Activated CD8-positive, alpha-beta memory T cell treated with anti-CD3 and anti-CD28 coated beads for 24 hours (primary cell): ENCODE measurements around the gene RO60.

Experiments
- DNase-seq: peaks from one replicate; pipeline ENCODE4 v3.0.0-alpha.2; 2020

Gene RO60

GRCh38 chr1:193062698-193063463 is 3.5 kb downstream of the RO60 start:
- no peak for DNase-seq

GRCh38 chr1:193065954-193066353 is 6.5 kb downstream of the RO60 start:
- no peak for DNase-seq

- DNase-seq, result no peak
These were observed 7.2 kb downstream of the RO60 start for GRCh38 chr1:193066606-193067005.

- DNase-seq, result no peak
These were observed 8.6 kb downstream of the RO60 start for GRCh38 chr1:193068013-193068412.

- DNase-seq, result no peak
These were observed 10.5 kb downstream of the RO60 start for GRCh38 chr1:193069748-193070385.

- no peak for DNase-seq
These were observed 11.0 kb downstream of the RO60 start for GRCh38 chr1:193070386-193070753.

GRCh38 chr1:193070942-193071341 is 11.5 kb downstream of the RO60 start:
- DNase-seq, result no peak

- DNase-seq, result no peak
These were observed 18.6 kb downstream of the RO60 start for GRCh38 chr1:193077991-193078390.

GRCh38 chr1:193079187-193079586 is 19.8 kb downstream of the RO60 start:
- DNase-seq, result no peak

GRCh38 chr1:193083365-193084088 is 24.1 kb downstream of the RO60 start:
- no peak for DNase-seq

GRCh38 chr1:193085263-193085662 is 25.9 kb downstream of the RO60 start:
- DNase-seq, result no peak

GRCh38 chr1:193086342-193086741 is 26.9 kb downstream of the RO60 start:
- no peak for DNase-seq

- no peak for DNase-seq
These were observed 28.5 kb downstream of the RO60 start for GRCh38 chr1:193087893-193088292.

GRCh38 chr1:193090865-193091264 is 31.5 kb downstream of the RO60 start:
- no peak for DNase-seq

GRCh38 chr1:193094112-193094511 is 34.7 kb downstream of the RO60 start:
- DNase-seq, result no peak

- no peak for DNase-seq
These were observed 43.2 kb downstream of the RO60 start for GRCh38 chr1:193102662-193103061.

GRCh38 chr1:193103759-193104501 is 44.5 kb downstream of the RO60 start:
- no peak for DNase-seq

- DNase-seq, result peak; percentile 70
These were observed 45.1 kb downstream of the RO60 start for GRCh38 chr1:193104502-193104906.

GRCh38 chr1:193104907-193105820 is 45.8 kb downstream of the RO60 start, which contains the start of gene GLRX2:
Gene GLRX2, minus strand, starts transcription at chr1:193105414. Its CDS starts 32 bp downstream, at chr1:193105382.
- peak; percentile 84 for DNase-seq

- DNase-seq, result no peak
These were observed 46.4 kb downstream of the RO60 start for GRCh38 chr1:193105821-193106177.

- no peak for DNase-seq
These were observed 49.1 kb downstream of the RO60 start for GRCh38 chr1:193108471-193108870.
